GM12865 (cell line): Measurements from ENCODE around the gene PPP2R1B.

Experiments
- DNase-seq: peaks from one replicate; pipeline ENCODE4 v3.0.0; 2010; ENCODE audit warnings: low read depth
- H3K4me3 ChIP-seq: 2 replicates; pipeline ENCODE4 v1.5.1; 2011; ENCODE audit warnings: mild to moderate bottlenecking, low read depth, low read length, control low read depth
- CTCF ChIP-seq: IDR thresholded peaks from 2 replicates; pipeline ENCODE4 v1.5.1; 2011; ENCODE audit warnings: low read length, control low read depth, low read depth, inconsistent platforms; ENCODE audit not compliant: insufficient read depth; ENCODE audit errors: missing control alignments

The PPP2R1B gene

DNA sequence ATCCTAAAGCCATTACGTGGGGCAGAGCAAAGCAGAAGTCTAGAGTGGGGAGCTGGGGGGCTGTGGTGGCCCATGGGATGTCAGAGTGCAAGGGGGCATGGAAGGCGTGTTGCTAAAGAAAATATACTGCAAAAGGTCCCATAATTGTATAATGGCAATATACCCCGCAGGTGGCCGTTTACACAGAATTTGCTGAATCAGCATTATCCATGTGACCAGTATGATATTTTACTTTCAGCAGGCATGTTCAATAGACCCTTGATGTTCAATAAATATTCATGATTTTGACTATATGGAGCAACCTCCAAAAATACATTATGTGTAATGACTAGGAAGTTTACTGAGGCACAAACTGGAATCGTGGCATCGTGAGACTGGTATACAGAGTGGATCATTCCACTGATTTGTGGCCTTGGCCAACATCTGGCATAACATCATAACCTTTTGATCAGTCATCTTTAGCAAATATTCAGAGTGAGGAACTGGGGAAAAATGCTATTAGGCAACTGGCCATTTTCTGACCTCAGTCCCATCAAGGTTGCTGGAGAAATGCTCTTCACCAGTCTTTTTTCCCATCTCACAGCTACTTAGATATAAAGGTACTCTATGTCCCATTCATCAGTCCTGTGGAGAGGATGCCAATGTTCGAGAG lies 29.3 kb upstream of the PPP2R1B start:
- no peak for DNase-seq
- no peak overlapping the region for H3K4me3 ChIP-seq
- TF ChIP-seq CTCF: no peak

- H3K4me3 ChIP-seq: no peak overlapping the region
- TF ChIP-seq CTCF: no peak
- no peak for DNase-seq
Observed at GRCh38 chr11:111793863-111794262, 27.7 kb upstream of the PPP2R1B start.

DNA sequence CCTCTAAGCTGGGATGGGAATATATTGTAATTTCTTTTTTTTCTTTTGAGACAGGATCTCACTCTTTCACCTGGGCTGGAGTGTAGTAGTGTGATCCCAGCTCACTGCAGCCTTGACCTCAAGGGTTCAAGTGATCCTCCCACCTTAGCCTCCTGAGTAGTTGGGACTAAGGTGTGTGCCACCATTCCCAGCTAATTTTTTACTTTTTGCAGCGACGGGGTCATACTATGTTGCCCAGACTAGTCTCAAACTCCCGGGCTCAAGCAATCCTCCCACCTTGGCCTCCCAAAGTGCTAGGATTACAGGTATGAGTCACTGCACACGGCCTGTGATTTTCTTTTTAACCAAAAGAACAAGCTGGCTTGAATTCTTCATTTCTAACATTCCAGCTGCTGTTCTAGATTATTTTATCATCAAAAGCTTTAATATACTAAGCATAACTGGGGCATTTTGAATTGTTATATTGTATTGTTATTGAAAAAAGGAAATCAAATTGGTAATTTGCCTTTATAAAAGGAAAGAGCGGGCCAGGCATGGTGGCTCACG lies 26.8 kb upstream of the PPP2R1B start:
- H3K4me3 ChIP-seq: no peak overlapping the region
- TF ChIP-seq CTCF: no peak
- DNase-seq: no peak

- no peak for DNase-seq
- TF ChIP-seq CTCF: no peak
Observed at GRCh38 chr11:111792314-111792713, 26.1 kb upstream of the PPP2R1B start.

GRCh38 chr11:111788464-111788863 lies 22.3 kb upstream of the PPP2R1B start:
- no peak for TF ChIP-seq CTCF
- H3K4me3 ChIP-seq: no peak overlapping the region
- DNase-seq: no peak

More at GRCh38 chr11:111792314-111792713, 26.1 kb upstream of the PPP2R1B start:
- H3K4me3 ChIP-seq: no peak overlapping the region

- no peak for DNase-seq
- H3K4me3 ChIP-seq: no peak overlapping the region
- TF ChIP-seq CTCF: no peak
Observed at GRCh38 chr11:111788051-111788450, 21.9 kb upstream of the PPP2R1B start.
